Suprapubic skin (tissue), 4 donors: ENCODE measurements around the gene RSRC1.

Experiments used
- CTCF ChIP-seq, 2 donors: fragments of 200-600 bp in 1 of 2; fragments of 450-650 bp in 1 of 2; sonication (generic) in 1 of 2; IDR thresholded peaks; one replicate each; pipeline ENCODE4 v1.5.1; 2016 to 2019; ENCODE audit warnings: antibody characterized with exemption in 2 of 2, mild to moderate bottlenecking in 1 of 2, moderate library complexity in 1 of 2
- EP300 ChIP-seq: sonication (generic); formaldehyde crosslinking; IDR thresholded peaks from one replicate; pipeline ENCODE4 v1.6.1; 2017; ENCODE audit warnings: antibody characterized with exemption
- POLR2A ChIP-seq, 2 donors: fragments of 450-650 bp; IDR thresholded peaks; one replicate each; pipeline ENCODE4 v1.6.1; 2017; ENCODE audit warnings: antibody characterized with exemption in 2 of 2, mild to moderate bottlenecking in 2 of 2, moderate library complexity in 2 of 2
- POLR2AphosphoS5 ChIP-seq, 3 donors: sonication (generic); formaldehyde crosslinking; IDR thresholded peaks; one replicate each; pipeline ENCODE4 v1.6.1; 2017; ENCODE audit warnings: antibody characterized with exemption in 3 of 3

DNA sequence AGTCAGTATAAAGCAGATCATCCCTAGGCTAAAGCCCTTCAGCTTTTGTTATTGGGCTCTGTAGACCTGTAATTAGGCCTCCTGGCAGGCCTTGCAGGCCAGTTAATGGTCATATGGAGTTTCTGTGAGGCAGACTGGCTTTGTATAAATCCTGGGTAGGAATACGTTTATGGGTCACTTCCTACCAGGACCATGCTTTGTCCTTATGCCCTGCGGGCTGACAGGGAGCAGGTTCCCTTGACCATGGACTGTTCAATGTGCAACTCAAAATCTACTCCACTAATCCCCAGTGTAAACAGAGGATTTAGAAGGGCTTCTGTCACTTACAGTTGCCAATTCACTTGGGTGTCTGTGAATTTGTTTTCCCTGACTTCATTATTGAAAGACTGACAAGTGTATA is 258.4 kb downstream of the RSRC1 start:
- no peak for TF ChIP-seq POLR2AphosphoS5 (IDR thresholded peaks at IDR 0.05)
- TF ChIP-seq CTCF (IDR thresholded peaks at IDR 0.05) = no peak
- no peak for TF ChIP-seq EP300
- no peak for TF ChIP-seq POLR2A (IDR thresholded peaks at IDR 0.05)
